ENCODE measurements around the gene GPC5.

GRCh38 chr13:92761710-92762109 is 1363.3 kb downstream of the GPC5 start:
- TF ChIP-seq POLR2A (IDR thresholded peaks at IDR 0.05): no peak
- no peak for TF ChIP-seq CTCF (IDR thresholded peaks at IDR 0.05)

Data from ovary (tissue), 3 donors.